Dermis blood vessel endothelial cell (primary cell): ENCODE results near the gene ERI3. TPM values are rescaled to one million over a fixed set of nuclear protein-coding genes. Genes with fewer than 3 reads are reported as not detected.

Experiments
- DNase-seq: peaks from one replicate; pipeline ENCODE4 v3.0.0; 2010
- total RNA-seq: library from RNA; depleted of rRNA; stranded (reverse); fragments of >200 nt; gene quantifications from 2 replicates; pipeline ENCODE4 v1.2.3, GENCODE V29; 2014

ERI3 gene
- total RNA-seq, 1 donor from 2014 or later = 36.6 TPM

DNA sequence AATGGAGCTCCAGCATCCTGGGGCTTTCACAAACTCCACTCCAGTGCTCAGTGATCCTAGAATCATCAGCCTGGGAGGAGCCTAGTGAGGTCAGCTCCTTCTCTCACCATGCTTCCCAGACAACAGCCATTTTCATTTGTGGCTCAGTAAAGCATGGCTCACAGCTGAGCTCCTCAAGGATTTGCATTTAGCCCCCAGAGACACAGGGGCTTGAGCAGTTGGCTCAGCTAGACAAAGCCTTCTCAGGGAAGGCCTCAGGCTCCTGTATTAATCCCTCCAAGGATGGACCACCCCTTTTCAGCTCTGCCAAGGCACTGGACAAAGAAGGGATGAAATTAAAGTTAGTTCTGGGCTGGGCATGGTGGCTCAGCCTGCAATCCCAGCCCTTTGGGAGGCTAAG is 39.5 kb downstream of the ERI3 start:
- no peak for DNase-seq

DNA sequence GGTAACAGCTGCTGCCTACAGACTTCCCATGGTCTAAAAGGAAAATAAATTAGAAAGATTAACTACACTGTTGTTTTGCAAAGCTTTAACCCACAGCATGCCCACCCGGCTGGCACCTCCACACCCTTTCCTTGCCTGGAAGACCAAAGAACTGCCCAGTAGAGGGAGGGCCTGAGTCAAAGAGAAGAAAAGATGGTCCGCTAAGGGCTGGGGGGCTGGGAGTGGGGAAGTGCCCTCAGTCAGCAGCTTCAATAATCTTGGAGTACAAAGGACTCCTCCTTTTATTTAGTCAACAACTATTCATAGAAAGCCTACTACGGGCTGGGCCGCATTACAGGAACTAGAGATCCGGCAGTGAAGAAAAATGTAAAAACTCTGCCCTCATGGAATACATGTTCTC is 40.6 kb downstream of the ERI3 start:
- DNase-seq = peak; percentile 19

DNA sequence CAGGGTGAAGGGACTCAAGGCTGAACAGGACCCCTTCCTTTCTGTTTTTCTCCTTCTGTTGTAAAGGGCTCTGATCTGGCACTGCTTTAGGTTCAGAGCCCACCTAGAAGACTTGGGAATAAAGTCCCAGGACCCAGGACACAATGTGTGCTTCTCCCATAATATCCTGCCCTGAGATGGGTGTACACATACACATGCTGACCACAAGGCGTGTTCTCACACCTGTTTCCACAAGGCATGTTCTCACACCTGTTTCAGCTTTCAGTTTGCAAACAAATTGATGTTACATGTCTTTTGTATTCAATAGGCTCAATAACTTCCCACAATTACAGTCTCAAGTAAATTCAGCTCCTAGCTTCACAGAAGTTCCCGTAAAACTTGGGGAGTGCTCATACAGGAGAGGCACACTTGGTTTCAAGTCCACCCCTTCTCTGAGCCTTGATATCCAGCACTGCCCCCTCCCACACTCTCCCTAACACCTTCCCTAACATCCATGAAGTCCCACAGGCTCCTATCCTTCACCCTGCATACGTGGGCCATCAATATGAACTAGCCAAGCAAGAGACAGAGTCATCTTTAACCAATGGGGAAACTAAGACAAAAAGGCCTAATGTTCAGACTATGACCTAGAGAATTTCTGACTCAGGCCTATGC is 41.7 kb downstream of the ERI3 start:
- no peak for DNase-seq

DNA sequence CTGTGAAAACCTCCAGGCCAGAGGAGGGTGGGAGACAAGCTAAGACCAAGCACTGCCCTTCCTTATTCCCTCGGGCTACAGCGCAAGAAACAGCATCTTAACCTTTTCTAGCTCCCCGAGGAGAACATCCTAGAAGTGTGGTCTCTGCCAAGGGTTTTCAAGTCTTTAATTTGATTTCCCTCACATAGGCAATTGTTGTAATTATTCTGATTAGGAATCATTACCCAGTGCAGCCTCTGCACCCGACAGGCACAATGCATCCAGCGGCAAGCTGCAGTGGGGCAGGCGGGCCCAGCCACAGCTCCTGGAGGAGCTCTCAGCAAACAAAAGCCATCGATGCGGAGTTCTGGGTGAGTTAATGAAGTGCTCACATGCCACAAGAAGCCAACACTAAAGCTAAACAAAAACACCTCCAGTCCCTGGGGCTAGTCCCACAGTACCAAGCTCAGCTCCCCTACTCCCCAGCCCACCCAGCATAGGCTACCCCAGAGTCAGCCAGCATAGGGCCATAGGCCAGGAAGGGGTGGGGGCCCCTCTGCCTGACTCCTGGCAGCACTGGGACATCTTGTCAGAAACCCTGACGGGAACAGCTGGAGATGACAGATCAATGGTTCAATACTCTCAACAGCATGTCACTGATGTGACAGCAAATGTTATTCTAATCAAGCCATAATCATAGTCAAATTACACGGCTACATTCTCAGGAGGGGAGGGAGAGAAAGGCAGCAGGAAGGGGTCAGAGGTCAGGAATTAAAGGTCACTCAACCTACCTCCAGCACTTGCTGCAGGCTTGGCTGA is 42.5 kb downstream of the ERI3 start:
- DNase-seq = no peak

DNA sequence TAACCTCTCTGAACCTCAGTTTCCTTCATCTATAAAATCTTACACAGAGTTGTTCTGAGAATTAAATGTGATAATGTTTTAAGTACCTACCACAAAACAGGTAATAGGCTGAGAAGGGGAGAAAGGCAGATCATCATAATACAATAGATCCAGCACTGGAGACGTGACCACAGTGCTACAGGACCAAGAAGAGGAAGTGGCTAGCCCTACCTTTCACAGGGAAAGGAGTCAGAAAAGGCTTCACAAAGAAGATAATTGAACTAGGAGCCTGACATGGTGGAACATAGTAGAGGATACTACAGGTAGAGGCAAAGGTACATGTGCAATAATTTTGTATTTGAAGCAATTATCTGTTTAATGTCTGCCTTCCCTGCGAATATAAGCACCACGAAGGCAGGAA is 45.1 kb downstream of the ERI3 start:
- no peak for DNase-seq

DNA sequence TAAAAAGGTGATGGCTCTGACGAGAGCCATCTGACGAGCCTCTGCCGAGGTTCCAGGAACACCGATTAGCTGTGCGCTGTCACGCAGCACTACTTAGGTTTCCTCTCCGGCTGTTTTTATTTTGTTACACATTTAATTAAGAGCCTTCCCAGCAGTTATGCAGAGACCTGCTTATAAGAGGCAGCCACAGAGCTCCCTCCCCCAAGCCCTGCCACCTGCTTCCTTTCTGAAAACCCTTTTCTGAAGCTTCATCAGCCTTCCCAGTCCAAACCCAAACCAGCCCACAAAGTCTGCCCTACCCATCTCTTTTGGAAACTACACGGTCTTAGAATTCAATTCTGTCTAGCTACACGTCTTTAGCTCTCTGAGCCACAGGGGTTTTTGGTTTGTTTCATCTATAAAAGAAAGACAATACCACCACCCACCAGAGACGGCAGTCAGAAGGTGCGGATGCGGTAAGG is 49.1 kb downstream of the ERI3 start:
- DNase-seq = no peak

DNA sequence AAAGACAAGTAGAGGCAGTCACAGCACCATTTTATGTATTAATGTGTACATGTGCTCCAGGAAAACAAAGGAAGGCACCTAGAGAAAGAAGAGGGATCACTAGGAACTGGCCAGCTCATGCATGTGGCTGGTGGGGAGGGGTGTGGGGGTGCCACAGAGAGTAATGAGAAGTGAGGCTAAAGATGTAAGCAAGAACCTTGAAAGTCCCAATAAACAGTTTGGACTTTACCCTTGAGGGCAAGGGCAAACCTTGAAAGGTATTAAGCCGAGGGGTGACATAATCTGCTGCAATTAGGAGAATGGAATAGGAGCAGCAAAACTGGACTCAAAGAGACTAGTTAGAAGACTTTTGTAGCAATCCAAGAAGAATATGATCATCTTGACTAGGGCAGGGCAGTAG is 51.5 kb downstream of the ERI3 start:
- no peak for DNase-seq

DNA sequence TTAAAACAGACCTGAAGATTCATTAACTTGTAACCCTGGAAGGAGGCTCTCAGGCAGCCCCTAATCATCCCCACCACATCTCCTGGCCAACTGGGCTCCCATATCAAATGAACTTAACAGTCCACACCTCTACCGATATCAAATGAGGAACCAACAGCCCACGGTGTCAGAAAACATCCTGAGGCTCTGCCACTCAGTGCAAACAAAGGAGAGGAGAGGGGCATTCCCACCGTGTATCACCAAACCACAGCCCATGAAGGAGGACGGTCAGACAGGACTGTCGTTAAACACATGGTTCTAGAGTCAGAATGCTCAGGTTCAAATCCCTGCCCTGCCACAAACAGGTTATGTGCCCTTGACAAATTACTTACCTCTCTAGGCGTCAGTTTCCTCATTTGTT is 52.5 kb downstream of the ERI3 start:
- DNase-seq = no peak

DNA sequence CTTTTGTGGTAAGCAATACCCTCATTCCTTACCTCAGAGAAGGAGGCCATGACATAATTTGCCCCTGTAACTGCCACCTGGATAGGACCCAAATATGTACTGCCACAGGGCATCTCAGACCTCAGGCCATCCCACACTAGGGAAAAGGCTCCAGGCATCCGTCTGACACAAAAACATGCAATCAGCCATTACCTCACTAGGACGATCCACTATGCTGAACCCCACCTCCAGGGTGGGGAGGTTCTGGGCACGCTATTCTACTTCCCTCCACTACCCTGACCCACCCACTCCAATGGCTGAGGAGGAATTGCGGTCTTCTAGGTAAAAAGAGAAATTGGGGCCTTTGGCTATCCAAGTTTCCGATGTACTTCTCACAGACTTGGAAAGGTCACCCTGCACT is 53.6 kb downstream of the ERI3 start:
- no peak for DNase-seq

DNA sequence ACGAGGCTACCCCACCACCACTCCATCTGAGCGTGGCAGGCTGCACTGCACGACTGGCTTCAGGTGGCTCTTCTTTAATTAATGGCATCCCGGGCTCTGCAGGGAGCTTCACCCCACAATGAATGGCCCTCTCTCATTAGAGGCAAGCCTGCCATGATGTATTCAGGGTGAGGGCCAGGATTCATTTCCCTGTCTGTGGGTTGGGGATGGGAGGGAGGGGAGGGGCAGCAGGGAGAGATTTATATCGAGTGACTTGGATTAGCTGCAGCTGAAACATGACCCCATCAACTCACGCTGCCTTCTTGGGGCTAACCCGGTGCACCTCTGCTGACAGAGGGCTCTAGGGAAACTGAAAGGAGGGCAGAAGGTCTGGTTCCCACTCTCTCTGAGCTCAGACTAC is 54.2 kb downstream of the ERI3 start:
- no peak for DNase-seq

DNA sequence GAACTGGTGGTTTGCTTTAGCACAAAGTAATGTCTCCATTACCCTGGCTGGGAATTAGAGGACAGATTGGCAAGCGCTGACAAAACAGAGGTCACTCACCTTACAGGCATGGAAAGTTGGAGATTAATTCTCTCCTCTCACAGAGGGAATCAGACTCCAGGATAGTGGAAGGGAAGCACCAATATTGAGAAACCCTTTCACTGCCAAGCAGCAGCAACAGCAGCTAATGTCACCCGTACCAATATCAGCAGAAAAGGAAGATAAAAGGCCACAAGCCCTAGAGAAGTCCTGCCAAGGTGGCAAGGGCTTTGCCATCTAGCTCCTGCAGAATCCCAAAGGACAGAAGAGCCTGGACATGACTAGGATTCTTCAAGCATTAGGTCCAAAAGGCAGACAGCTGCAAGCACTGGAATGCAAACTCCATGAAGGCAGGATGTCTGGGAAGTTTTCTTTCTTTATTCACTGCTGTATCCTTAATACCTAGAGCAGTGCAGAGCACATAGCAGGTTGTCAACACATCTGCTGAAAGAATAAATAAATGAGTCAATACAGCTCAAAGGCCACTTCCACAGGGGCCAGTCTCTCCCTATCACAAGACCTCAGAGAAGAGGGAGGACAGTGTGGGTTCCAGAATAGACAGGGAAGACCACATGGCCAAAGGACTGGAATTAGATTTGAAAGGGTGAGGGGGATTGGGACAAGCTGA is 57.2 kb downstream of the ERI3 start:
- no peak for DNase-seq

DNA sequence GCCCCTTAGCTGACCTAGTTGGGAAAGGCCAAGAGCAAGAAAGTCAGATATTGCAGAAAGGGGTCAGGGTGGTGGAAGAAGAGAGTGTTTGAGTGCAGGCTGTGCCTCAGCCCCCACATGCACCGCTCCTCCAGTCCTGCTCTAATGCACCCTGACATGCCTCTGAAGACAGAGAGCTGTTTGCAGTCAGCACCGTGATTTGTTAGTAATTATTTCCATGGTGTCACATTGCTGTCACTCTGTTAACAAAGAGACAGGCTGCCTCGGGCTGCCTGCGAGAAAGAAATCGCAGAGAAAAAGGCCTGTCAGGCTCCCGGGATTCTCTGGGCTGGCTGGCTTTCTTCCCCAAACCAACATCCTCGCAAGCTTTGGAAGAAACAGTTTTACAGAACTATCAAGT is 58.3 kb downstream of the ERI3 start:
- DNase-seq = no peak

DNA sequence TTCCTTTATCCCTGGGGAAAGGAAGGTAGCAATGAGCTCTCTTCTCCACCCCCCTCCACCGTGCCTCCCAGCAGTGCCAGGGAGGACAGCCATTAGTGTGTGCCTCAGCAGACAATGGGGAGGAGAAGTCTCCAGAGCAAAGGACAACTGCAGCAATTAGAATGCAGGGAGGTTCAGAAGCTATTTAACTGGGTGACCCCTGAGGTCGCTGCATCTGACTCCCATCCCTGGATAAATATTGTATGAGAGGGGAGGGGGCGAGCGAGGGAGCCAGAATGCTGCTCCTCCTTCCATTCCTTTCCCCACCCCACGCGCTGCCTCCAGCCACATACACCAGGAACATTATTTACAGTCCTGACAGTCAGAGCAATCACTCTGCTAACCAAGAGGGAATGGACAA is 59.0 kb downstream of the ERI3 start:
- no peak for DNase-seq

DNA sequence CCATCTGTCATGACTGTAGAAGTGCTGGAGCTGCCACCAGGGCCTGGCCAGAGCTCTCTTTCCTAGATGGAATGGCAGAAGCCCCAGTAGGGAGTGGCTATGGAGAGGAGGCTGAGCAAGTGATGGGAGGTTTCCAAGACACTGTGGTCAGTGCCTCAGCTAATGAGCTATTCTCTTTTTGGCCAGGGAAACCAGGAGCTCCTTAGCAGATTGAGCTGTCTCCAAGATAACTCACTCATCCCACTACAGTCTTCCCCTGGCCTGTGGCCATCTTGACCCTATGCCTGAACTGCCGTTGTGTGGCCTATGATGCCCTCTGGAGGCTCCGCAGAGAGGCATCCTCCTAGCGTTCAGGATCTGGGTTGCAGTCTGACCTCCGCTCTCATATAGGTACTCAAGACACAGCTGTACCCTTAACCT is 60.5 kb downstream of the ERI3 start:
- peak; percentile 13 for DNase-seq

DNA sequence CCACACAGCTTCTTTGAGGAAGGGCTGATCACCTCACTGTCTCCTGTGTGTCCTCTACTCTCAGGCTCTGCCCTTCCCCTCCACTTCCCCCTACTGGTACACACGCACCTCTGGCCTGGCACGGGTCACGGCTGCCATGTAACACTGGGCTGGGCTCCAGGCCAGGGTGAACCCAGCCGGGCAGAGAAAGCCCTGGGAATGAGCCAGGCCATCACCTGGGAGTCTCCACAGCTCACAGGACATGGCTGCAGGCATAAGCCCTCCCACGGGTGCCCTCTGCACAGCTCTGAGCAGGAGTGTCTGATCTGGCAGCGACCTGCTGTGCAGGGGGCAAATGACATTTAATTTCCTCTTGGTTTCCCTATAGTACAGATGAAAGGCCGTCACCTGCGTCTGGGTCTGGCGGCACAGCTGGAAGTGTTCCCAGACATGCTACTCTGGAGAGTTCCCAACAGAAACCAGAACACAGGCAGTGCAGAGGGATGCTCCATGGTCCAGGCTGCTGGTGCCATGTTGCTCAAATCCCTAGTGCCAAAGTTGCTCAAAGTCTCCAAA is 61.2 kb downstream of the ERI3 start:
- no peak for DNase-seq

DNA sequence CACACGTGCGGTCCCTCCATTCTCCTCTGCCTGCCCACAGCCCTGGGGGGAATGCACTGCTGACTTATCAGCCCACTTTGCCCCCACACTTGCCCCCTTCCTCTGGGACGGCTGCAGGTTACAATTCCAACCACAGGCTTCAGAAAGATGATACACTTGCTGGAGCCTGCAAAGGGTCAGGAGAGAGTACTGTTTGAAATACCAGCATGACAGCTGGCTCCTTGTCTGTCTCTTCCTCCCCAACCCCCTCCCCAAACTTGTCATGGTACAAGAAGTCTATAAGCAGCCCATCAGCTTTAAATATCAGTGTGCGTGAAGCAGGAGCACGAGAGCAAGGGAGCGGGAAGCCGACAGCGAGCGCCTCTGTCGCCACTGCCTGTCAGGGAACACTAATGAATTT is 62.4 kb downstream of the ERI3 start:
- no peak for DNase-seq

DNA sequence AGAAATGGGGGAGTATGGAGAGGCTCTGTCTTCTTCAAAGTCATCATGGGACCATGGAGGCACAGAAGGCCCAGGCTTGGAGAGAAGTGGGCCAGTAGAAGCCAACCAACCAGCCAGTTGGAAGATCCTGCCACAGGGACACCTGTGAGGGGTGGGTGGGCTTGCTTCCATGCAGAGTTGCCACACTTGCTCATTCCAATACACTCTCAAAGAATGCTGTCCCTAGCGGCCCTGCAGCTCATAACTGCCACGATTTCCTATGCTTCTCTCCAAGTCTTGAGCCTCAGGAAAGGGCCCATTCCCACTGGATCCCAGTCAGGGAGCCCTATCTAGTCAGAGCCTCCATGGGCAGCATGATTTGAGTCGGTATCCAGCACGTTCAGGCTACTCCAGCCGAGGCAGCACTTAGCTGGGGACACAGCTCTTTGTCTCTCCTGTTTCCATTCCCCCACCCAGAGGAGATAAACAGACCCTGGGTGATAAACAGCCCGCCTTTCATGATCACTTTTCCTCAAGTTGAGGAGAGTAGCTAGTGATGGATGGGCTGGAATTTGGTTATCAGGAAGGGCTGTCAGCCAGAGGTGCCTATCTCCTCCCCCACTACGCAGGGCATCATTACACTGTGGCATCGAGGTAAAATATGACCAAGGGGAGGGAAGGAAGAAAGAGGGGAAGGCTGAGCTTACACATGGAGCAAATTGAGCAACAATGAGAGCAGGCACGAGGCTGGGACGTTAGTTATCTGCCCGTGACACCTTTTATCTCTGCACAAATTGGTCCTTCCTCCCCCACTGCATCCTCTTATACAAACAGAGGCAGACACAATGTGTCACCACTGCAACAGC is 64.6 kb downstream of the ERI3 start:
- DNase-seq = no peak

DNA sequence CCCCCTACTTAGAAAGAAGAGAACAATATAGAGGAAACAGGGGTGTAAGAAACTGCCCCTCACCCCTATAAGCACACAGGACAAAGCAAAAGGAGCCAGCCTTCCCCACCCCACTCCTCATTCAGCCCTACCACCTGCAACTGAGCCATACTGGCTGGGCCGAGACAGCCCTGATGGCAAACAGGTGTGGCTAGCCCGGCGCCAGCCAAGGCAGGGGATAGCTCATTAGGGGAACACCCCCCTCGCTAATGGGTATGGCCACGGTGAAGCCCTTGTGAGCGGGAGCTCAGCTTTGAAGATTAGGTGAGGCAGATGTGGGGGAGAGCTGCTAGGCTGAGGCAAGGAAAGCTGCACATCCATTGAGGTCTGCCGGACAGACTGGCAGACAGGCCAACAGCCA is 65.5 kb downstream of the ERI3 start:
- DNase-seq = no peak

DNA sequence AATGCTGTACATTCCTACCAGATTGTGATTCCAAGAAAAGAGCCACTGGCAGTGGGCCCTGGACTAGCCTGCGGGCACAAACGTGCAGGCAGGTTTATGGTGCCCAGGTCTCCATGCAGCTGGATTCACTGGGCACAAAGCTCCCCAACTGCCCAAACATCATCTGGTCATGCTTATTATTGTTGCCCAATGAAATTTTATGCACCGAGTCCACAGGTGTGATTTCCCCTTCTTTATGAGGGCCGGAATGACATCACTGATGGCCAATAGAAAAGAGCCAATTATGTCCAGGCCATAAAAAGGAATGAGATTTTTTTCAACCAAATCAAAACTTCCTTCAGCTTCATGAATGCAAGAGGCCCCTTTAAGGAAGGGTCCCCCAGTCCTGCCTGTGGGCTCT is 66.2 kb downstream of the ERI3 start:
- DNase-seq = no peak

DNA sequence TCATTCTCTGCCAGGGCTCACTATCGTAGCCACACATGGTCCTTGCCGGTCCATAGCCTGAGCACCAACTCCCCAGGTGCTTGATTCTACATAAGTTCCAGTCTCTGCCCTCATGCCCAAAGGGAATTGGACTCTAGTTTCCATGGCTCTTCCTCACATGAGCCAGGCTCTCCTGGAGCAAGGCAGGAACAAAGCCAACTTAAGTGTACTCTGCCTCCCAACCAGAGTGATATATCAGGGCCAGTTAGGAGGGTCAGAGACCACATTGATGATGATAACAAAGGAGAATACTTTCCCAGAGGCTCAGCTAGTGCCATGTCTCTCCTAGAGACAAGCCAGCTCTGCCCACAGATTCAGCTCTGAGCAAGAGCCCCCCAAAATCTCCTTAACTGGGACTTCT is 70.9 kb downstream of the ERI3 start:
- no peak for DNase-seq

DNA sequence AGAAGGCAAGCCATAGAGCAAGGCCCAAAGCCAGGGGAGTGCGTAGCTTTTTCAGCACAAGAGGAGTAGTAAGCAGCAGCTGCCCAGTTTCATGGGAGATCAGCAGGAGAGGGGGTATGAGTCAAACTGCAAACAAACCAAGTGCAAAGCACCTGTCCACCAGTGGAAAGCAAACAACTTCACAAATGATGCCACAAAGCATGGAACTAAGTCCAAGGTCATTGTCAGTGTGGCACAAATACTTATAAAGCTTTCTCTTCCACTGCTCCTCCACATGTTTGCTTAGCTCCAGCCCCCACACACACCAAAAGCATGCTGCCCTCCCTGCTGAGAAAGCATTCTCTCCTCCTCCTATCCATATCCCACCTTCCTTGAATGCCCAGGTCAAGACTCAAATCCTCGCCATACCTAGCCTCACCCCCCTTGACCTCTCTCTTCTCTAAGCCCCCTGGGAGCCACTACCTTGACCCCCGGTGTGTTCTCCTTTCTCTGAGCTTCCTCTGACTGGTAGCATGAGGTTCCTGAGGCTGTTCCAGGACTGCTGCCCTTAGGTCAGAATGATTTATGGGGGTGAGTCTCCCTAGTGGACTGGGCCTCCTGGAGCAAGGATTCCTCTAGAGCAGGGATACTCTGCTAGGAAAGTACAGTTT is 71.4 kb downstream of the ERI3 start:
- DNase-seq = no peak
